Measurements from ENCODE around the gene RNF144B. TPM values are rescaled to one million over a fixed set of nuclear protein-coding genes. Genes with fewer than 3 reads are reported as not detected.

RNF144B gene
- total RNA-seq, 1 donor from 2014 or later, result 6.3 TPM

- no peak for TF ChIP-seq CTCF (conservative IDR thresholded peaks at IDR 0.05; ENCODE audit: low read depth, low read length)
- DNase-seq (ENCODE audit: low read depth), result no peak
- no peak overlapping the region for H3K4me3 ChIP-seq (ENCODE audit: low read depth, low read length)
These were observed 49.2 kb downstream of the RNF144B start for GRCh38 chr6:18436341-18436740.

DNA sequence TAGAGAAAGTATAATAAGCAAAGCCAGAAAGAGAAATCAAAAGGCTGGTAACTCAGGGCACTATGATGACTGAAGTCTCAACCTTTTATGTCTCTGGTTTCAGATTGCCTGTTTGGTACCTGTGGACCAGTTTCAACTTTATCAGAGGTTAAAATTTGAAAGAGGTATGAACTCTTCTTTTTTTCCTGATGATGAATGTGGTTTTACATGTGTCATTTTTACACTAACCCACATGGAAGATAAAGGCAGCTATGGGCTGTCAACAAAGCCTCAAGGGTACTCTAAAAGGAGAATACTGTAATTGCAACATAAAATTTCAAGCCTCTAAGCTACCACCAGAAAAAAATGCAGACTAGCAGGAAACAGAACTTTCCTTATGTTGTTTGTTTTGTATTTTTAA is 52.4 kb downstream of the RNF144B start:
- no peak for TF ChIP-seq CTCF (conservative IDR thresholded peaks at IDR 0.05; ENCODE audit: low read depth, low read length)
- no peak for DNase-seq (ENCODE audit: low read depth)
- no peak overlapping the region for H3K4me3 ChIP-seq (ENCODE audit: low read depth, low read length)

DNA sequence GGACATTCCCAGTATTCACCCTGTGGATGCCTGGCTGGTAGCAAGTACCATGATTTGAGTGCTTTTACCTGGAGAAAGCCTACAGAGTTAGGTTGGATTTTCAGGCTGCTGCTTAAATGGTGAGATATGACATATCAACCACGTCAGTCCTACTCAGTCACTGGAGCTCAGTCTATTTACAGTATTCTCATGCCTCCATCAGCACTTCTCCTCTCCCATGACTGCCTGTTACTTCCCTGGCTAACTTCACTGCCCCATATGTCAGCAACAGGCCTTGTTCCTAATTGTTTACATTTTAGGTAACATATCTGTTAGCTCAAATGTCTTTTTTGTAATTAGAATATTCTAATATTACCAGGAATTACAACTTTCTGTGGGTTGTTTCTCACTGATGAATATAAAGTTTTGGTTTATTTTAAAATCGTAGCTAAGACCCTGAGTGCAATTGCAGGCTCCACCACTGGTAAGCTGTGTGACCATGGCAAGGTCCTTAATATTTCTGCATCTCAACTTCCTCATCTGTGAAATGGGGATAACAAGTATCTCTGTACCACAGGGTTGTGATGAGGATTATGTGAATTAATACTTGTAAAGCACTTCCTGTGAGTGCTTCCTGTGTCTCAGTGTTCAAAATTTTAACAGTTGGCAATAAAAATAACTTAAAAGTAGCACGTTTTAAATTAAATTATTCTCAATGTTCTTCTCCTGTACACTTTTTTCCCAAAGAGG is 54.3 kb downstream of the RNF144B start:
- no peak for DNase-seq (ENCODE audit: low read depth)
- H3K4me3 ChIP-seq (ENCODE audit: low read depth, low read length), result no peak overlapping the region
- no peak for TF ChIP-seq CTCF (conservative IDR thresholded peaks at IDR 0.05; ENCODE audit: low read depth, low read length)

DNA sequence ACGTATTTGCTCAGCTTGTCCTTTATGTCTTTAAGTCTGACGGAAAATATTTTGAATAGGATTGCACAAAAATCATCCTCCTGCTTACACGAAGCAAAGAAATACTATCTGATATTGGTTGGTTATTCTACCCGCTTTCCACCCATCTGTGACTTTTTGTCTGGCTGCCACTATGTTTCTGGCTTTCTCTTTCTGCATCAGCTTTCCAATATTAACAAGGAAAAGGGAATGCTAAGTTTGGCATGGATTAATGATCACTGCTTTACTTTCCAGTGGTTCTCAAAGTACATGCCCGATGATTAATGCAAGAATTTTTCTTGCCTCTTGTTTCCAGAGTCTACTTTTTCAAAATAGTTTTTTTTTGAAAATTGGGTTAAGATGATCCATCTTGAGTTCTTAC is 57.0 kb downstream of the RNF144B start:
- no peak for DNase-seq (ENCODE audit: low read depth)
- TF ChIP-seq CTCF (conservative IDR thresholded peaks at IDR 0.05; ENCODE audit: low read depth, low read length), result no peak
- no peak overlapping the region for H3K4me3 ChIP-seq (ENCODE audit: low read depth, low read length)

DNA sequence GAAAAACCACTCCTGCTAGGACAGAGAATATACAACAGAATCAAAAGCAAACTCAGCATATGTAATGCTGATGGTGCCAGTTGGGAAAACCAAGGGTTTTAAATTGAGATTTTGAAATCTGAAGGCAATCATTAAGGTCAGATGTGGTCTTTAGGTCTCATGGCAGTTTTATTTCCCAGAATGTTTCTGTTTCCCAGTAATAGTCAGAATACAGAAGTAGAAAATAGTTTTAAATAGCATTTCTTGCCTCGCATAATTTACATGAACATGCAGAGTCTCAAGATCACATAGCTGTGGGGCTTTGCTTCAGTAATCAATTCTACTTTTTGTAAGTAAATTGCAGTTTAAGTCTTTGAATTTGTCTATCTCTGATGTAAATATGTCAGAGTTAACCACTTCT is 58.1 kb downstream of the RNF144B start:
- H3K4me3 ChIP-seq (ENCODE audit: low read depth, low read length), result no peak overlapping the region
- TF ChIP-seq CTCF (conservative IDR thresholded peaks at IDR 0.05; ENCODE audit: low read depth, low read length), result no peak
- no peak for DNase-seq (ENCODE audit: low read depth)

DNA sequence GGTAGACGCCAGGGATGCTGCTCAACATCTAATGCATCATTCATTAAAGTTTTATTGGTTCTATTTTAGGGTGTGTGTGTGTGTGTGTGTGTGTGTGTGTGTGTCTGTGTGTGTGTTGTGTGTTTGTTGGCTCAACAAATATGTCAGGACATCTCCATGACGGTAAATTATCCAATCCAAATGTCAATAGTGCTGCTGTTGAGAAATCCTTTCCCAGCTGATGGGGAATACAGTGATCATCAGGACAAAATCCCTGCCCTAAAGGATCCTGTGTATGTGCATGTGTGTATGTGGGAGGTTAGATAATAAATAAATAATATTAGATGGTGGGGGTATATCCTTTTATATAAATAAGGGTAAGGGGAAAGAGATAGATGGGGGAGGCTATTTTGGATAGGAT is 59.6 kb downstream of the RNF144B start:
- no peak for TF ChIP-seq CTCF (conservative IDR thresholded peaks at IDR 0.05; ENCODE audit: low read depth, low read length)
- no peak overlapping the region for H3K4me3 ChIP-seq (ENCODE audit: low read depth, low read length)
- no peak for DNase-seq (ENCODE audit: low read depth)

DNA sequence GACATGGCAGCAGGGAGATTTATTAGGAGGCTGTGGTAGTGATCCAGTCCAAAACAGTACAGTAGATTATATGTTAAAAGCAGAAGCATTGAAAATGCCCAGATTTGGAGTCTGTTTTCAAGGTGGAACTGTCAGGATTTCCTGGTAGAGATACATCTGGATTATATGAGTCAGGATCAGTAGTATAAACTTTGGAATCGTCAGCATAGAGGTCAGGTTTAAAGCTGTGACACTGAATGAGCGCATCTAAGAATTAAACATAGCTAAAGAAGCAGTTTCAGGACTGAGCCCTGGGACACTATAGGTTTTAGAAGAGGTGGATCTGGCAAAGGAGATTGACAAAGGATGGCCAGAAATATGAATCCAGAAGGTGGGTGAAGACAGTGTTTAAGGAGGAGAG is 60.4 kb downstream of the RNF144B start:
- no peak for DNase-seq (ENCODE audit: low read depth)
- TF ChIP-seq CTCF (conservative IDR thresholded peaks at IDR 0.05; ENCODE audit: low read depth, low read length), result no peak
- no peak overlapping the region for H3K4me3 ChIP-seq (ENCODE audit: low read depth, low read length)

Measured in epithelial cell of proximal tubule (primary cell).